Ovary (tissue), 3 donors: ENCODE measurements around the gene INSM2.

Source experiments
- CTCF ChIP-seq, 3 donors: fragments of 450-650 bp in 2 of 3; fragments of 200-600 bp in 1 of 3; IDR thresholded peaks; one replicate each; pipeline versions ENCODE4 v1.5.1 to v1.8.0; 2016 to 2022; ENCODE audit warnings: antibody characterized with exemption in 3 of 3, mild to moderate bottlenecking in 1 of 3
- EP300 ChIP-seq: sonication (generic); formaldehyde crosslinking; IDR thresholded peaks from one replicate; pipeline ENCODE4 v1.6.1; 2017; ENCODE audit warnings: antibody characterized with exemption
- POLR2A ChIP-seq: fragments of 450-650 bp; IDR thresholded peaks from one replicate; pipeline ENCODE4 v1.6.1; 2017; ENCODE audit warnings: antibody characterized with exemption, mild to moderate bottlenecking, moderate library complexity
- donor health status: DM: no; HTN: no; CAD: no.

- TF ChIP-seq EP300 (no peak), CTCF (IDR thresholded peaks at IDR 0.05) (no peak), POLR2A (no peak)
Measured at GRCh38 chr14:35506927-35507326, 27.0 kb upstream of the INSM2 start.
